ENCODE data around the gene APPBP2. TPM values are rescaled to one million over a fixed set of nuclear protein-coding genes. Genes with fewer than 3 reads are reported as not detected.

The APPBP2 gene
- total RNA-seq, 1 donor from 2014 or later: 80.5 TPM

DNA sequence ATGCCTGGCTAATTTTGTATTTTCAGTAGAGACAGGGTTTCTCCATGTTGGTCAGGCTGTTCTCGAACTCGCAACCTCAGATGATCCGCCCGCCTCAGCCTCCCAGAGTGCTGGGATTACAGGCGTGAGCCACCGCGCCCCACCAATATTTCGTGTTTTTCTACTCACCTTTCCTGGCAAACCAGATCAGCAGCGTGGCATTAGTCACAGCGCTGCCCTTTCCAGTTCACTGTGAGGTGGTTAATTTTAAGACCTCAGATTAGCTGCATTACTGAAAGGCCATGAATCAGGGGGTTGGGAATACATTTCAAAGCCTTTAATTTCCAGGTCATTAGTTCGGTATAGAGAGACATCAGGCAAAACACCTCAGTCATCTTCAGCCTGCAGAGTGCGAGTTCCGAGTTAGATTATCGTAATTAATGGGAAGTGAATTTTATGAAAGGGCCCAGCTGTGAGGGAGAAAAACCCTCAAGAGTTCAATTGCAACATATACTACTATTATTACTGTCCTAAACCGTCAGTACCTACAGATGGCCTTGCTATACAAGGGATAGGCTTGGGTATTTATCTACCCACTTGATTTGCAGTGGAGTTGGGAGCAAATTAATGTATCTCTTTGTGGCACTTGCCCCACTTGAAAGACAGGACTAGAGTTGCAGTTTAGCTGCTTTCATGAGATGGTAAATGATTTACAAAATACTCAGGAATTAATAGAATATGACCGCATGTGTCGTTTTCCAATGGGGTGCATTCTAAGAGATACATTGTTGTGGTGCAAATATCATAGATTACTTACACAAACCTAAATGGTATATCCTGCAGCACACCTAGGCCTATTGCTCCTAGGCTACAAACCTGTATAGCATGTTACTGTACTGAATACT is 132.0 kb downstream of the APPBP2 start:
- no peak for DNase-seq

Small RNA genes within 50 kb of the gene (small RNA-seq; reads per million reads assigned to genes)
- gene AC011921.2: not detected

Other genes with a start within 250 kb of the APPBP2 start
- 71.0 TPM for gene USP32, start 134.1 kb downstream of the APPBP2 start, total RNA-seq
- gene CHCT1, start 103.8 kb downstream of the APPBP2 start, total RNA-seq: not detected
- 16.2 TPM for gene PPM1D, start 74.0 kb upstream of the APPBP2 start, total RNA-seq
- 50.8 TPM for gene BCAS3, start 151.6 kb upstream of the APPBP2 start, total RNA-seq

Data from occipital lobe (tissue), 3 donors.